HG03095 (cell line): ENCODE results near the gene BRD7.

Experiments
- ATAC-seq: cut with Tn5 transposase; IDR thresholded peaks from one replicate; pipeline ENCODE4 v1.9.1; 2021; ENCODE audit warnings: moderate library complexity; ENCODE audit not compliant: unreplicated experiment

The BRD7 gene

DNA sequence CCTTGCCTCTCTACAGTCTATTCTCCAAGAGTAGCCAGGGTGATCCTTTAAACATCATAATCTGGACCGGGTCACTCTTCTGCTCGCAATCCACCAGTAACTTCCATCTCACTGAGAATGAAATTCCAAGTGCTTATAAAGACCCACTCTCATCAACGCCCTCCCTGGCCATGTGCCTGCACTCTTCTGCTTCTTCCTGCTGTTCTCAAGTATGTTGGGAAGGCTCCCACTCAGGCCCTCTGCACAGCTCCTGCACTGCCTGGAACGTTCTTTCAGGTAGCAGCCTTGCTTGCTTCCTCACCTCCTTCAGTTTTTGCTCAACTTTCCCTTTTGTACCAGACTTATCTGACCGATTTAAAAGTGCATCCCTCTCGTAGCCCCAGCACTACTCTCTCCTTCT lies 44.4 kb downstream of the BRD7 start:
- ATAC-seq, result no peak

GRCh38 chr16:50323335-50324011 lies 45.3 kb downstream of the BRD7 start:
- no peak for ATAC-seq

DNA sequence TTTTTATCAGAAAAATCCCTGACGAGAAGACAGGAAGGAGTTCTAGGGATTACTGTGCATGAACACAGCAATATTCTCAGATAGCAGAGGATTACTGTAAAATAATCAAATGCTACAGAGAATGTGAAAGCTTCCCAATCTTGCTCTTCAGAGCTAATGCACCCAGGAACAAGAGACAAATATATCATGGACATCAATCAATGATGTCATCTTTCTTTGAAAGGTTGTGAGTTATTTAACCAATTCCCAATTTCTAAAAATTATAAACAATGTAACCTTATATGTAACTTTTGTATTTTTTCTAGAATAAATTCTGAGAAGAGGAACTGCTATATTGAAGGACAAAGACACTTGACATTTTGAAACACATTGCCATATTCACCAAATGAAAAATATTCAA lies 46.5 kb downstream of the BRD7 start:
- no peak for ATAC-seq

DNA sequence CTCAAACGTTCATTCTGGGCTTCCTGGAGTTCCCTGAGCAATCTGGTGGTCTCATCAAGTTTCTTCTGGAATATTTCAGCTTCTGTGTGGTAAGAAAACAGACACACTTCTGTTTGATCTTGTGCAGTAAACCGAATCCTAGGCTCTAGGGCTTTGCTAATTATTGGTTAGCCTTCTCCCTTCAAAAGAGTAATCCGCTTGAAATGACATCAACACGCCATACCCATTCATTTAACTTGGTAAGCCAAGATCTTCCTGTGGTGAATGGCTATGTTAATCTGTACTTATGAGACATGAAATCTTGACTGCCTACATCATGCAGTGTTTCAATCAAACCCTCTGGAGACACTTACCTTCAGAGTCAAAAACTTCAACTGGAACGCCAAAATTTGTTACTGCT lies 48.5 kb downstream of the BRD7 start:
- no peak for ATAC-seq

- no peak for ATAC-seq
Measured at GRCh38 chr16:50318796-50319578, 49.8 kb downstream of the BRD7 start.

DNA sequence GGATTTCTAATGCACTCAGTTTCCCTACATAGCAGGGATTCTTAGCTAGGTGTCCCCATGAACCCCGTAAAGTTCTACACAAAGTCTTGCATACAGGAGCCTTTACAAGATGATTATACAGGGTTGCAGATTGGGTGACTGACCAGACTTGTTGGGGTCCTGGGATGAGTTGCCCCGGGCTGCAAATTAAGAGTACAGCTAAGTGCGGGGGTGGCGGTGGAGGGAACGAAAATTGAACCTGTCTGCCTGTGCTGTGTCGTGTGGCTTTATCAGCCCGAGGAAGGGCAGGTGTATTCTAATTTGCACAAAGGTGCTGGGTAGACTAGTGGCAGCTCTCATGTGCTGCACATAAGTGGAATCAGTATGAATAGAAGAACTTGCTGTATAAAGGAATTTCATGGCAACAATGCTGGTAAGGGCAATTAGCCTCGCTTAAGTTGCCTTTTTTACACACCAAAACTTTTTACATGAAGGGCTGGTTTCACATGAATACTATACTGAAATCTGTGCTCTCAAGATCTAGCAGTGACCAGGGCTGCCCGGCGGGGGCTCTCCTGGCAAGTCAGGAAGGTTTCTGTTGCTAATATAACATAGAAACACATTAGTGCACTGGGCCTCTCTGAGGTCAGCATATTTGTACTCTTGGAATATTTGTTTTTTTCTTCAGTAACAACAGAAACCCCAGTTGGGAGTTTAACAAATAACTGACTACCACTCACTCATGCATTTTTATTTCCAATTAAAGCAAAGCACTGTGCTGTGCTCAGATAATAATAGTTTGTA lies 51.7 kb downstream of the BRD7 start:
- ATAC-seq, result no peak

DNA sequence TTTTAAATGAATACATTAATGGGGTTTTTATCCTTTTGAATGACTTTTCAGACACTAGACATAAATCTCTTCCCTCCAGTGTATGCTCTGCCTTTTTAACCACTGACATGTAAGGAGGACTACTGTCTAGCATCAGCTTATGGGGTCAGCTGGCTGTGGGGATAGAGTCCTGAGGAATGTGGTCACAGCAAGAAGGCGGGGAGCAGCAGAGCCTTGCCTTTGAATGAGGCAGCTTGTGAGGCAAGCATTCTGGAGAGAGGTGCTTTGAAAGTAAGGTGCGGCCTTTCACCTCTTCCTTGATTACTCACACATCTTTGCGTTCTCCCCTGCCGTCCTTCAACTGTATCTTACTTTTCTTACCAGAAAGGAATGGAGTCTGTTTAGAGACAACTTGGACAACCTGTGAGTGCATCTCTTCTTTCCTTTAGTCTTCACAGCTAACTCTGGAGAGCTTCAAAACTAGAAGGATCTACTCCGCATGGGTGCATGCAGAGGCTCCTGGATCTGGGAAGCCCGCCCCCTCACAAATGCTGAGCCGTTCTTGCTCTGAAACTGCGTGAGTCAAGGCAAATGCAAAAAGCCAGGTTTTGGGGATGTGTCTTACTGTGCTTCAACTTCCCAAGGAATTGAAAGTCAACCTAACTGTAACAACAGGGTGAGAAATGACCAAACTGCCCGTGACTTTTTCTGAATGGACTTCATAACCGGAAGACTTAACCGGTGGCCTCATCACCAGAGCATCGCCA lies 52.5 kb downstream of the BRD7 start:
- no peak for ATAC-seq

DNA sequence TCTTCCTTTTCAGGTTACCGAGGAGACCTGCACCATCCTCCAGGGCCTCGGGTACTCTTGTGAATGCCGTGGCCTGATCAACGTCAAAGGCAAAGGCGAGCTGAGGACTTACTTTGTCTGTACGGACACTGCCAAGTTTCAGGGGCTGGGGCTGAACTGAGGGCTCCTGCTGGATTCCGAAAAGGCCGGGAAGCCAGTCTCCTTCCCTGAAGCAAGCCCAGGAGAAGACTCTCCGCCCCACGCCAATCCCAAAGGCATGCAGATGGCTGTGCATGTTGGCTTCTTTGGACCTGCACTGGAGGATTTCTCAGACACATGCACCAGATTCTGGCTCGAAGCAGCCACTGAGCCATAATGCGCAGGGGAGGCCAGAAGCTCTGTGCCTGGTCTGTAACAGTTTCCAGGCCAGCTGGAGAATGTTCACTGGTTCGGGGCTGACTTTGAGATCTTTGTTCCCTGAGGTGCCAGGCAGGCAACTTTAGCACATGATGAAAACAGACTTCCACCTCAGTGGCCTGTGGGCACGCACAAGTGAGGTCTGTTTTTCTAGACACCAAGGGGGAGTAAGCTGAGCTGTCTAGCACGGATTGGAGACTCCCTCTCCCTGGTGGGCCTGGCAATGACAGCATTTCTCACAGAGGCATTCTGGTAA lies 53.3 kb downstream of the BRD7 start:
- no peak for ATAC-seq

- ATAC-seq, result no peak
Measured at GRCh38 chr16:50314665-50315064, 54.1 kb downstream of the BRD7 start.

GRCh38 chr16:50313596-50314478 lies 55.0 kb downstream of the BRD7 start:
- no peak for ATAC-seq

GRCh38 chr16:50311891-50312501 lies 56.8 kb downstream of the BRD7 start:
- ATAC-seq, result no peak

DNA sequence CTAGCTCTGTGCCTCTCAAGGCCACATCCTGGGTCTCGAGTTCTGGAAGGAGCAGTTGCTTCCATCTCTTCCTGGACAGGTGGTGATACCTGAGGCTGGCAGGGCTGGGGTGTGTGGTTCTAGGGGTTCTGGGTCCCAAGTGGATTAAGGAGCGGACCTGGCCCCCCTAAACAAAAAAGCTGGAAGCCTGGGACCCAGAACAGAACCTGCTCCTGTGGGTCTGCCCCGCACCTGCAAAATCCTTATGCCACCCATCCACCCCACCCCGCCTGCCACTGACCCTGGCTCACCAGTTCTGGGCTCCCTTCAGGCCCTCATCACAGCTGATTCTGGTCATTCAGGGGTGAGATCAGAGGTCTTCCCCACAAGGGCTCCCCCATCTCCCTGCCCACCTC lies 57.7 kb downstream of the BRD7 start:
- no peak for ATAC-seq

- no peak for ATAC-seq
Measured at GRCh38 chr16:50310308-50311133, 58.3 kb downstream of the BRD7 start.

DNA sequence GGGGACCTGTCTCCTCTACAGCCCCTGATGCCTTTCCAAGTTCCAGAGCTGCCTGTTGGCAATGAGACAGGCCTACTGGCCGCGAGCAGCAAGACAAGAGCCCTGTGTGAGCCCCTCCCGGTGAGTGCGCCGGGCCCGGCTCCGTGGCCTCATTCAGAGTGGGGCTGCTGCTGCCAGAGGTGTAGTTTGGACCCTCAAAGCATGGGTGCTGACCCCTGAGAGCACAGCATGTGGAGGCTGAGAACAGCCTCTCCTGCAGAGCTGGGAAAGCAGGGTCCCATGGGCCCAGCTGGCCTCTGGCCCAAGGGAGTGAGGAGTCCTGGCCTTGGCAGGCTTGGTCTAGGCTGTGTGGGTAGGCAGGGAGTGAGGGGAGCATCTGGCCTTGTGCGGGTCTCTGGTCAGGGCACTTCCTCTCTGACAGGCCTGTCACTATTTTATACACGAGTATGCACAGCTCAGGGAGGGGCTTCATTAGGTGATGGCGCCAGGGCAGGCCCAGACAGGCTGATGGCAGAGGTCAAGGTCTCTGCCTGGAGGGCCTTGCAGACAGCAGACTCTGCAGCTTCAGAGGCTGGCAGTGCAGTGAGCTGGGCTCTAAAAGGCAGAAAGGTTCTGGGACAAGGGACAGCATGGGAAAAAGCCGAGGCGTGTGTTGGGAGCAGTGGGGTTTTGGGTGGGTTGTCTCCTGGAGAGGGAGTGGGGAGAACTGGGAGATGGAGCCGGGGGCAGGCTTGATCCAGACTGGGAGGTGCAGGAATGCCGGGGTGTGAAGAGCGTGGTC lies 59.1 kb downstream of the BRD7 start:
- ATAC-seq, result no peak

- ATAC-seq, result no peak
Measured at GRCh38 chr16:50309156-50309526, 59.6 kb downstream of the BRD7 start.

GRCh38 chr16:50308237-50308965 lies 60.4 kb downstream of the BRD7 start:
- no peak for ATAC-seq

GRCh38 chr16:50306287-50306686 lies 62.5 kb downstream of the BRD7 start:
- no peak for ATAC-seq
